Measurements from ENCODE around the gene SPPL2B. TPM values are rescaled to one million over a fixed set of nuclear protein-coding genes. Genes with fewer than 3 reads are reported as not detected.

Gene SPPL2B
- total RNA-seq, 1 donor from 2014 or later, result 77.0 TPM

DNA sequence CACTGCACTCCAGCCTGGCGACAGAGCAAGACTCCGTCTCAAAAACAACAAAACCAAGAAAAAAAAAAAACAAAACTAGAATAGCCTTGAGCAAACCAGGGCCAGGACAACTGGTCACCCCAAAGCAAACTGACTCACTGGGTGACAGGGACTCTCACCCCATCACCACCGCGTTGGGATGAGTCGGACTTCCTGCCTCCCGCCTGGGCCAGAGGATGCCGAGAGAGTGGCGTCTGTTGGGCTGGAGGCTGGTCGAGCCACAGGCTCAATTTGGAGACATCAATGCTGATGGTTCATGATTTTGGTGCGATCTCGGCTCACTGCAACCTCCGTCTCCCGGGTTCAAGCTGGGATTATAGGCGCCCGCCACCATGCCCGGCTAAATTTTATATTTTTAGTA is 43.2 kb downstream of the SPPL2B start:
- Mint-ChIP-seq H3K27me3 (ENCODE audit: unreplicated experiment) (peaks cover 5% of the 10 kb centered on the region), H3K4me1 (ENCODE audit: unreplicated experiment) (peaks cover 8% of the 10 kb centered on the region), H3K9me3 (ENCODE audit: unreplicated experiment) (no peaks in the 10 kb centered on the region), H3K27ac (ENCODE audit: unreplicated experiment) (no peak overlapping the region), H3K4me3 (ENCODE audit: unreplicated experiment) (no peak overlapping the region), H3K36me3 (ENCODE audit: unreplicated experiment) (no peaks in the 10 kb centered on the region)
- DNase-seq (ENCODE audit: extremely low spot score, unreplicated experiment), result no peak
- TF ChIP-seq, protein P1, sequence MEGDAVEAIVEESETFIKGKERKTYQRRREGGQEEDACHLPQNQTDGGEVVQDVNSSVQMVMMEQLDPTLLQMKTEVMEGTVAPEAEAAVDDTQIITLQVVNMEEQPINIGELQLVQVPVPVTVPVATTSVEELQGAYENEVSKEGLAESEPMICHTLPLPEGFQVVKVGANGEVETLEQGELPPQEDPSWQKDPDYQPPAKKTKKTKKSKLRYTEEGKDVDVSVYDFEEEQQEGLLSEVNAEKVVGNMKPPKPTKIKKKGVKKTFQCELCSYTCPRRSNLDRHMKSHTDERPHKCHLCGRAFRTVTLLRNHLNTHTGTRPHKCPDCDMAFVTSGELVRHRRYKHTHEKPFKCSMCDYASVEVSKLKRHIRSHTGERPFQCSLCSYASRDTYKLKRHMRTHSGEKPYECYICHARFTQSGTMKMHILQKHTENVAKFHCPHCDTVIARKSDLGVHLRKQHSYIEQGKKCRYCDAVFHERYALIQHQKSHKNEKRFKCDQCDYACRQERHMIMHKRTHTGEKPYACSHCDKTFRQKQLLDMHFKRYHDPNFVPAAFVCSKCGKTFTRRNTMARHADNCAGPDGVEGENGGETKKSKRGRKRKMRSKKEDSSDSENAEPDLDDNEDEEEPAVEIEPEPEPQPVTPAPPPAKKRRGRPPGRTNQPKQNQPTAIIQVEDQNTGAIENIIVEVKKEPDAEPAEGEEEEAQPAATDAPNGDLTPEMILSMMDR (IDR thresholded peaks at IDR 0.05), result no peak

DNA sequence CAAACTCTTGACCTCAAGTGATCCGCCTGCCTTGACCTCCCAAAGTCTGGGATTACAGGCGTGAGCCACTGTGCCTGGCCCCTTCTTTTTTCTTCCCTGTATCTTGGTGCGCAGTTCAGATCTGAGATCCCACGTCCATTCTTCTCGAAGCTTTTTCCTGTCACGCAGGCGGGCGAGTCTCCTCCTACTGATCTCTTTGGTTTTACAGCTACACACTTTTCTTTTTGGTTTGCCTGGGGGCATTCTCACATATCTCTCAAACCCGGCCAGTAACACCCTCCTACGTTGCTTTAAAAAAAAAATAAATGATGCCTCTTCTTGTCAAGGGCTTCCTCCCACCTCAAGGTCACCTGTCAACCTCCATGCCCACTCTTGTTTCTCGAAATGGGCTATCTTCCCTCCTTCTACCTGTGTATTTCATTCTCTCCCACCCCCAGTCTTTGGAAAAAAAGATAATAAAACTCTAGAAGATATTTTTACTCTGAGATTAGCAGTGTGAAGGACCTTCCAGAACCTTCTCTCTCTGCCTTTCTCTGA is 43.7 kb downstream of the SPPL2B start:
- Mint-ChIP-seq H3K27me3 (ENCODE audit: unreplicated experiment) (peaks cover 5% of the 10 kb centered on the region), H3K36me3 (ENCODE audit: unreplicated experiment) (no peaks in the 10 kb centered on the region), H3K27ac (ENCODE audit: unreplicated experiment) (no peak overlapping the region), H3K4me1 (ENCODE audit: unreplicated experiment) (peaks cover 8% of the 10 kb centered on the region), H3K4me3 (ENCODE audit: unreplicated experiment) (peak overlapping the region; percentile 12), H3K9me3 (ENCODE audit: unreplicated experiment) (no peaks in the 10 kb centered on the region)
- TF ChIP-seq, protein P1 (IDR thresholded peaks at IDR 0.05), result no peak
- no peak for DNase-seq (ENCODE audit: extremely low spot score, unreplicated experiment)

DNA sequence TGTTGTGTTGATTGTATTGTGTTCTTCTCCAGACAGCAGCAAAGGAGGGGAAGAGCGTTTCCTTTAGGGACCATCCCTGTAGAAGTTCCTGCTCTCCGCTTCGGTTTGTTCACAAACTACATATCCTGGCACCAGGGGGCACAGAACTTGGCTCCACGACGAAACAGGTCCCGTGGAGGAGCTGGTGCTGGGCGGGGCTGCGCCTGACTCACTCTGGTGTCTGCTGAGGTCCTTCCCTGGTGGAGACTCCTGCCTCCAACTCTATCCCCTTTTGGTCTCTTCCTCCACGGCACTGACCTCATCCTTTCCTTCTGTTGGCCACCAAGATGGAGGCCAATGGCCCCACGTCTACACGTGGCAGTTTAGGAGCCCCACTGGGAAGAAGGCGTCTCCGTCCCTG is 46.3 kb downstream of the SPPL2B start:
- Mint-ChIP-seq H3K9me3 (ENCODE audit: unreplicated experiment) (peaks cover 3% of the 10 kb centered on the region), H3K36me3 (ENCODE audit: unreplicated experiment) (no peaks in the 10 kb centered on the region), H3K27me3 (ENCODE audit: unreplicated experiment) (no peaks in the 10 kb centered on the region), H3K27ac (ENCODE audit: unreplicated experiment) (no peak overlapping the region), H3K4me1 (ENCODE audit: unreplicated experiment) (peaks cover 8% of the 10 kb centered on the region), H3K4me3 (ENCODE audit: unreplicated experiment) (no peak overlapping the region)
- TF ChIP-seq, protein P1 (IDR thresholded peaks at IDR 0.05), result no peak
- DNase-seq (ENCODE audit: extremely low spot score, unreplicated experiment), result no peak

DNA sequence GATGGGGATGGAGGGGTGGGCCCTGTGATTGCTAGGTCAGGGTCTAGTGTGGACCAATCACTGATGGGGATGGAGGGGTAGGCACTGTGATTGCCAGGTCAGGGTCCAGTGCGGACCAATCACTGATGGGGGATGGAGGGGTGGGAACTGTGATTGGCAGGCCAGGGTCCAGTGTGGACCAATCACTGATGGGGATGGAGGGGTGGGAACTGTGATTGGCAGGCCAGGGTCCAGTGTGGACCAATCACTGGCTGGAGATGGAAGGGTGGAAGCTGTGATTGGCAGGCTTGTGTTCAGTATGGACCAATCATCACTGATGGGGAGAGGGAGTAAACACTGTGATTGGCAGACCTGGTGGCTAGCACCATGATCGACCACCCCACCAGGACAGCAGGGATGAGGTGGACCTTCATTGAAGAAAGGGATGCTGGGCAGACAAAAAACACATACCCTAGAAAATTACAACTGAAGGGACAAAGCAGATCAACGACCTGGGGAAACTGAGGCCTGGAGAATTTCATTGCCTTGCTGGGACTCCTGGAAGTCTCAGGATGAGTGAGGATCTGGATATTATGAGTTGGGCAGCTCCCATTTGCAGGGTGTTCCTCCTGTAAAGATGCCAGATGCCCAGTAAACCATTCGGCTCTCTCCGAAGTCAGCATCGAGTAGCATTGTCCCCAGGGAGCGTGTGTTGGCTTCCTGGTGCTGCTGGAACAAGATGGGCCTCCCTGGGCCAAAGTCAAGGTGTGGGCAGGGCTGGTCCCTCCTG is 47.1 kb downstream of the SPPL2B start:
- no peak overlapping the region for H3K27ac Mint-ChIP-seq (ENCODE audit: unreplicated experiment)
- peaks cover 8% of the 10 kb centered on the region for H3K4me1 Mint-ChIP-seq (ENCODE audit: unreplicated experiment)
- DNase-seq (ENCODE audit: extremely low spot score, unreplicated experiment), result no peak
- H3K36me3 Mint-ChIP-seq (ENCODE audit: unreplicated experiment), result no peaks in the 10 kb centered on the region
- TF ChIP-seq, protein P1 (IDR thresholded peaks at IDR 0.05), result no peak
- H3K27me3 Mint-ChIP-seq (ENCODE audit: unreplicated experiment), result no peaks in the 10 kb centered on the region
- H3K4me3 Mint-ChIP-seq (ENCODE audit: unreplicated experiment), result no peak overlapping the region
- peaks cover 3% of the 10 kb centered on the region for H3K9me3 Mint-ChIP-seq (ENCODE audit: unreplicated experiment)

DNA sequence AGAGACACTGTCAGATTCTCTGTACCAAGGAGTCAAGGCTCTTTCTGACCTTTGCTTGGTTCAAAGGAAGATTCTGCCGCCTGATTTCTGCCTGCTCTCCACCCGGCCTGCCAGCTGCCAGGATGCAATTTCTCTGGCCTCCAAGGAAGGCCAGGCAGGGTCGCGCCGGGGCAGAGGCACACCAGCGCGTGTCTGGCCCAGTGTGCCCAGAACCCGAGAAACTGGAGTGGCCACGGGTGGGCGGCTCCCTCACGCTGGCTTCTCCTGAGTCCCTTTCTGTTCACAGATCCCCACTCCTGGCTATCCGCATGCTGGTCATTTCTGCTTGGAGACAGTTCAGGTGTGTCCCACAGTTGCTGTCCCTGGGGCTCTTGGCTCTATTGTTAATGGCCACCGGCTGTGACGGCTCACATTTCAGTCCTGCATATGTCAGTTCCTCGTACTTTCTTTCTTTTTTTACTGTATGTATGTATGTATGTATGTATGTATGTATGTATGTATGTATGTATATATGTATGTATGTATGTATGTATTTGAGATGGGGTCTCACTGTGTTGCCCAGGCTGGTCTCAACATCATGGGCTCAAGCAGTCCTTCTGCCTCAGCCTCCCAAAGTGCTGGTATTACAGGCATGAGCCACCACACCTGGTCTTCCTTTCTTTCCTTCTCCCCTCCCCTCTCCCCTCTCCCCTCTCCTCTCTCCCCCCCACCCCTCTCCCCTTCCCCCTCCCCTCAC is 48.5 kb downstream of the SPPL2B start:
- no peak for DNase-seq (ENCODE audit: extremely low spot score, unreplicated experiment)
- no peak overlapping the region for H3K27ac Mint-ChIP-seq (ENCODE audit: unreplicated experiment)
- TF ChIP-seq, protein P1 (IDR thresholded peaks at IDR 0.05), result no peak
- H3K36me3 Mint-ChIP-seq (ENCODE audit: unreplicated experiment), result peaks cover 3% of the 10 kb centered on the region
- no peak overlapping the region for H3K4me3 Mint-ChIP-seq (ENCODE audit: unreplicated experiment)
- peaks cover 10% of the 10 kb centered on the region for H3K27me3 Mint-ChIP-seq (ENCODE audit: unreplicated experiment)
- peaks cover 11% of the 10 kb centered on the region for H3K4me1 Mint-ChIP-seq (ENCODE audit: unreplicated experiment)
- H3K9me3 Mint-ChIP-seq (ENCODE audit: unreplicated experiment), result peaks cover 8% of the 10 kb centered on the region

All from osteocyte (in vitro differentiated cells).